ENCODE results near the gene SLC9A9. TPM values are rescaled to one million over a fixed set of nuclear protein-coding genes. Genes with fewer than 3 reads are reported as not detected.
A peak's percentile ranks its signal among the peaks of the same experiment; 100 is the strongest.

Gene SLC9A9
- total and polyA plus RNA-seq, 2 of the 8 experiments (the other 6 are each of a cell fraction or from before 2014, with no cell fraction given), result 0.48 to 1.1 TPM

- POLR2A ChIA-PET (ENCODE audit: partially characterized antibody), result no interaction called here
- Histone ChIP-seq H3K4me1 (replicated peaks in 1 of 4; ENCODE audit: control insufficient read depth in 3 of 4, insufficient read depth in 4 of 4, low read length in 3 of 4) (no peaks in the 10 kb centered on the region), H2BK12ac (ENCODE audit: low read depth, low read length) (no peak overlapping the region), H3K18ac (ENCODE audit: extremely low read depth, low read length) (no peak overlapping the region), H2BK5ac (ENCODE audit: low read depth, low read length) (no peak overlapping the region), H3K23ac (ENCODE audit: insufficient read length) (no peak overlapping the region), H3K4me3 (ENCODE audit: extremely low read depth in 1 of 4, insufficient read depth in 2 of 4, low read depth in 3 of 4, low read length in 4 of 4) (no peak overlapping the region), H4K20me1 (replicated peaks in 1 of 2; ENCODE audit: control insufficient read depth in 1 of 2, insufficient read depth in 2 of 2, low read length in 2 of 2) (no peaks in the 10 kb centered on the region), H3K9me3 (ENCODE audit: insufficient read depth in 2 of 2, low read depth in 1 of 2, low read length in 1 of 2) (no peaks in the 10 kb centered on the region), H4K8ac (ENCODE audit: extremely low read depth, insufficient read depth, low read length) (no peak overlapping the region), H3K27me3 (replicated peaks in 1 of 4; ENCODE audit: control insufficient read depth in 3 of 4, extremely low read depth in 1 of 4, insufficient read depth in 3 of 4, low read length in 3 of 4) (no peaks in the 10 kb centered on the region), H3K23me2 (ENCODE audit: low read depth, low read length) (no peaks in the 10 kb centered on the region), H4K5ac (ENCODE audit: insufficient read length, low read depth, low read length) (no peak overlapping the region), H2BK20ac (ENCODE audit: low read length) (no peak overlapping the region), H2BK15ac (ENCODE audit: low read length) (no peak overlapping the region), H3K4me2 (ENCODE audit: insufficient read depth in 1 of 2, low read depth in 2 of 2, low read length in 2 of 2) (no peak overlapping the region), H4K91ac (replicated peaks; ENCODE audit: insufficient read length, low read length) (no peak overlapping the region), H2AFZ (ENCODE audit: low read length) (no peak overlapping the region), H3K4ac (replicated peaks; ENCODE audit: insufficient read length, low read depth, low read length) (no peak overlapping the region), H3K14ac (ENCODE audit: insufficient read length) (no peak overlapping the region), H3K56ac (replicated peaks; ENCODE audit: insufficient read length, low read depth, low read length) (no peak overlapping the region), H2BK120ac (replicated peaks; ENCODE audit: low read depth, low read length) (peak overlapping the region; percentile 47), H3K79me1 (ENCODE audit: low read depth, low read length) (no peaks in the 10 kb centered on the region), H3K27ac (ENCODE audit: low read depth, low read length) (no peak overlapping the region), H2AK5ac (ENCODE audit: low read depth, low read length) (no peak overlapping the region), H3K36me3 (ENCODE audit: control insufficient read depth in 2 of 4, insufficient read depth in 4 of 4, low read length in 3 of 4) (no peaks in the 10 kb centered on the region), H3K9ac (replicated peaks in 1 of 4; ENCODE audit: extremely low read depth in 1 of 4, low read depth in 3 of 4, low read length in 3 of 4) (no peak overlapping the region), H3K79me2 (ENCODE audit: control insufficient read depth in 1 of 2, insufficient read depth in 2 of 2, low read length in 2 of 2) (no peaks in the 10 kb centered on the region)
- WGBS, 2 experiments (ENCODE audit: extremely low coverage in 1 of 2, insufficient coverage in 1 of 2, insufficient read length in 1 of 2, insufficient replicate concordance in 2 of 2, low coverage in 1 of 2, low lambda C conversion rate in 2 of 2, missing lambda C conversion rate in 1 of 2), result 70% methylated on average over 5 of the region's 5 CpGs; no CpG with 5 or more reads in 1 of the 2 experiments
- CTCF ChIA-PET (ENCODE audit: partially characterized antibody), result interaction anchor here (1.1 kb wide), 1 partner anchor 85 kb away, joined by 3 read pairs; no protein-coding TSS in a partner anchor
- no peak for DNase-seq (ENCODE audit: low read depth in 1 of 2, low spot score in 2 of 2)
- no peak for FAIRE-seq
- TF ChIP-seq RBBP5 (IDR thresholded peaks at IDR 0.05; ENCODE audit: borderline replicate concordance, low read depth, low read length) (no peak), USF2 (IDR thresholded peaks at IDR 0.05; ENCODE audit: low read length) (no peak), SUZ12 (IDR thresholded peaks at IDR 0.05; ENCODE audit: low read length) (no peak), EZH2 (IDR thresholded peaks at IDR 0.05; ENCODE audit: low read depth, low read length, severe bottlenecking) (no peak), BACH1 (IDR thresholded peaks at IDR 0.05; ENCODE audit: low read length) (no peak), FOSL1 (IDR thresholded peaks at IDR 0.05; ENCODE audit: insufficient read depth, low read depth, low read length) (no peak), RXRA (IDR thresholded peaks at IDR 0.05; ENCODE audit: insufficient read depth, low read depth, low read length) (no peak), CEBPB (IDR thresholded peaks at IDR 0.05; ENCODE audit: low read depth, low read length) (no peak), CBX5 (IDR thresholded peaks at IDR 0.05; ENCODE audit: low read depth, low read length) (no peak), RFX5 (IDR thresholded peaks at IDR 0.05; ENCODE audit: borderline replicate concordance, low read depth, low read length) (no peak), JUN (IDR thresholded peaks at IDR 0.05; ENCODE audit: low read depth, low read length) (no peak)
These were observed 584.3 kb downstream of the SLC9A9 start for GRCh38 chr3:143263852-143264513.
